ENCODE results near the gene TMCO4. TPM values are rescaled to one million over a fixed set of nuclear protein-coding genes. Genes with fewer than 3 reads are reported as not detected.

The TMCO4 gene
- total and polyA plus RNA-seq, 12 donors, result 6.1 to 12.2 (median 8.0) TPM

DNA sequence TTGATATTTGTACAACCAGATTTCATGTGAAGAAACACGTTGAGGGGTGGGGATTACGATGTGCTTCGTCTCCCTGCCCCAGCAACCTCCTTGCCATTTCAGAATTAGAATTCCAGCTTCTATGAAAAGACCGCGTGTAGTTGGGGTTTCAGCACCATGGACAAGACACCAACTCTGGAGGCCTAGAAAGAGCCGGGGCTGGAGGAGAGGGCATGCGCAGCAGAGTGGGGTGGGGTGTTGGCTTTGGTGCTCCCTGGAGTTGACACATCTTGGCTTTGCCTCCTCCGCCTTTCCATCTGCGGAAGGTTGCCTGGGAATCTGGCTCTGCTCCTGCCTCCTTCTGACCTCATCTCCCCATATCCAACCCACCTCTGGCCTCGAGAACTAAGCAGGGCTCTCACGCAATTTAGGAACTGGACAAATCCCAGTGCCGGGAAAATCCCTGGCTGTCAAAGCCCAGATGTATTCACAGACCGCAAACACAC lies 123.2 kb downstream of the TMCO4 start:
- Histone ChIP-seq H3K4me3 (no peak overlapping the region), H3K36me3 (no peaks in the 10 kb centered on the region), H3K9me3 (no peaks in the 10 kb centered on the region), H3K27ac (no peak overlapping the region), H3K27me3 (peaks cover 0 to 21% (median 11%) of the 10 kb centered on the region in 7 donors), H3K4me1 (no peaks in the 10 kb centered on the region)
- ATAC-seq (peak; percentile 52 to 87 (median 78)), DNase-seq (peak; percentile 63 to 66)
- 19 to 22% methylated on average over 13 of the region's 13 CpGs for WGBS, 2 donors
- TF ChIP-seq, protein P1, sequence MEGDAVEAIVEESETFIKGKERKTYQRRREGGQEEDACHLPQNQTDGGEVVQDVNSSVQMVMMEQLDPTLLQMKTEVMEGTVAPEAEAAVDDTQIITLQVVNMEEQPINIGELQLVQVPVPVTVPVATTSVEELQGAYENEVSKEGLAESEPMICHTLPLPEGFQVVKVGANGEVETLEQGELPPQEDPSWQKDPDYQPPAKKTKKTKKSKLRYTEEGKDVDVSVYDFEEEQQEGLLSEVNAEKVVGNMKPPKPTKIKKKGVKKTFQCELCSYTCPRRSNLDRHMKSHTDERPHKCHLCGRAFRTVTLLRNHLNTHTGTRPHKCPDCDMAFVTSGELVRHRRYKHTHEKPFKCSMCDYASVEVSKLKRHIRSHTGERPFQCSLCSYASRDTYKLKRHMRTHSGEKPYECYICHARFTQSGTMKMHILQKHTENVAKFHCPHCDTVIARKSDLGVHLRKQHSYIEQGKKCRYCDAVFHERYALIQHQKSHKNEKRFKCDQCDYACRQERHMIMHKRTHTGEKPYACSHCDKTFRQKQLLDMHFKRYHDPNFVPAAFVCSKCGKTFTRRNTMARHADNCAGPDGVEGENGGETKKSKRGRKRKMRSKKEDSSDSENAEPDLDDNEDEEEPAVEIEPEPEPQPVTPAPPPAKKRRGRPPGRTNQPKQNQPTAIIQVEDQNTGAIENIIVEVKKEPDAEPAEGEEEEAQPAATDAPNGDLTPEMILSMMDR (IDR thresholded peaks at IDR 0.05), result no peak
- intact Hi-C loops (cut with DNase I), result no loop called here

DNA sequence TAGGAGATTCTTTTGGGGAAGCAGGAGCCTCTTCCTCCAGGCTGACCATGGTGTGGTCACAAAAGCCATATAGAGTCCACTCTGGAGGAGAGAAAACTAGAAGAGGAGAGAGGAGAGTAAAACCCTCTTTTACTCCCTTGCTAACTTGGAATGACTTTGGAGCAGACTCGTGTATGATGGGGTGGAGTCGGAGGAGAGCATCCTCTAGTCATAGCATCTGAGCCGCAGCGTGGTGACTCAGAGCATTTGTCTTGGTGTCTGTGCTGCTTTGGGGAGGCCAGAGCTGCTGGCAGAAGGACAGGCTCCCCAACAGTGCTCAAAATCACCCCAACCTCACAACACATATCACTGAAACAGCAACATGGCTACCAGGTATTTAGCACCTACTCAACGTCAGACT lies 123.9 kb downstream of the TMCO4 start:
- Histone ChIP-seq H3K27ac (no peak overlapping the region), H3K4me1 (no peaks in the 10 kb centered on the region), H3K9me3 (no peaks in the 10 kb centered on the region), H3K4me3 (no peak overlapping the region), H3K27me3 (peaks cover 0 to 21% (median 11%) of the 10 kb centered on the region in 7 donors), H3K36me3 (no peaks in the 10 kb centered on the region)
- TF ChIP-seq, protein P1 (IDR thresholded peaks at IDR 0.05), result no peak
- no peak for DNase-seq
- 64 to 66% methylated on average over 5 of the region's 5 CpGs for WGBS, 2 donors
- no peak for ATAC-seq
- intact Hi-C loops (cut with DNase I), result no loop called here

DNA sequence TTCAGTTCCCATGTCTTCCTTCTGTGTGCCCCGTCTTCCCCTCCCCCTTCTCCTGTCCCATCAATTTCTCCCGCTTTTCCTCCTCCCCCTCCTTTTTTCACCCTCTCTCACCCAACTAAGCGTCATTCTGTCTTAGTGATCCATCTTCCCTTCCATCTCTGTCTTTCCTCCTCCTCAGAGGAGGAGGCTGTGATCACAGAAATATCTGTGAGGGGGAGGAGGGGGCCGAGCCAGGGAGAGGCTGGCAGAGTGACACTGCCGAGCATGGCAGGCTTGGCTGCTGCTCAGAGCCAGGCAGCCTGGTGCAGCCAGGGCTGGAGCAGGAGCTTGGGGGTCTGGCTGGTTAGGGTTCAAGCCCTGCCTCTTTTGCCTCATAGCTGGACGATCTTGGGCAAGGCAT lies 127.5 kb downstream of the TMCO4 start:
- Histone ChIP-seq H3K27ac (no peak overlapping the region), H3K36me3 (no peaks in the 10 kb centered on the region), H3K9me3 (no peaks in the 10 kb centered on the region), H3K4me1 (no peaks in the 10 kb centered on the region), H3K27me3 (peaks cover 0 to 43% (median 23%) of the 10 kb centered on the region in 7 donors), H3K4me3 (no peak overlapping the region)
- no peak for DNase-seq
- no peak for ATAC-seq
- intact Hi-C loops (cut with DNase I), result no loop called here
- TF ChIP-seq, protein P1 (IDR thresholded peaks at IDR 0.05), result no peak
- WGBS, 2 donors, result 46 to 48% methylated on average over 6 of the region's 6 CpGs

DNA sequence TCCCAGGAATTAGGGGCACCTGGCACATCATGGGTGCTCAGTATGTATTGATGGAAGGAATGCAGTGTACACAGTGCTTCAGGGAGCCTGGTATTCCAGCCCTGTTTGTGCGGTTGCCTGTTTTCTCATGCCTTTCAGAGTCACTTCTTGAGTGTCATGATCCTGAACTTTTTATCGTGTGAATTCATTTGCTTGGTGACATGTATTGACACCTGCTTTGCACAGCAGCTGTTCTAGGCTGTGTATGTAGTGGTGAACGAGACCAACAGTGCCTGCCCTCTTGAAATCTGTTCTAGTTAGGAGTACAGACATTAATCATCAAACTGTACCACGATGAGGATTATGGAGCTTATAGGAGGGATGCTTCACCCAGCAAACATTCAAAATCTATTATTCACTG lies 128.9 kb downstream of the TMCO4 start:
- TF ChIP-seq, protein P1 (IDR thresholded peaks at IDR 0.05), result no peak
- 64 to 66% methylated on average over 4 of the region's 4 CpGs for WGBS, 2 donors
- ATAC-seq (no peak), DNase-seq (no peak)
- intact Hi-C loops (cut with DNase I), result no loop called here
- Histone ChIP-seq H3K27me3 (peaks cover 4 to 57% (median 30%) of the 10 kb centered on the region in 7 donors), H3K36me3 (no peaks in the 10 kb centered on the region), H3K9me3 (no peaks in the 10 kb centered on the region), H3K4me1 (no peaks in the 10 kb centered on the region), H3K27ac (no peak overlapping the region), H3K4me3 (no peak overlapping the region)
